Esophagus muscularis mucosa (tissue), 3 donors: ENCODE results near the gene XK.

Source experiments
- POLR2A ChIP-seq: fragments of 450-650 bp; IDR thresholded peaks from one replicate; pipeline ENCODE4 v1.6.1; 2017; ENCODE audit warnings: antibody characterized with exemption, moderate library complexity, mild to moderate bottlenecking, low read depth
- POLR2AphosphoS5 ChIP-seq, 2 donors: sonication (generic); formaldehyde crosslinking; IDR thresholded peaks; one replicate each; pipeline ENCODE4 v1.6.1; 2017; ENCODE audit warnings: antibody characterized with exemption in 2 of 2
- TF ChIP-seq, protein P1 (sequence below), 3 experiments: fragments of 200-600 bp in 2 of 3; fragments of 450-650 bp in 1 of 3; sonication (generic) in 2 of 3; IDR thresholded peaks; one replicate each; pipeline ENCODE4 v1.5.1; 2017 to 2019; ENCODE audit warnings: antibody characterized with exemption in 3 of 3, mild to moderate bottlenecking in 2 of 3, moderate library complexity in 1 of 3

DNA sequence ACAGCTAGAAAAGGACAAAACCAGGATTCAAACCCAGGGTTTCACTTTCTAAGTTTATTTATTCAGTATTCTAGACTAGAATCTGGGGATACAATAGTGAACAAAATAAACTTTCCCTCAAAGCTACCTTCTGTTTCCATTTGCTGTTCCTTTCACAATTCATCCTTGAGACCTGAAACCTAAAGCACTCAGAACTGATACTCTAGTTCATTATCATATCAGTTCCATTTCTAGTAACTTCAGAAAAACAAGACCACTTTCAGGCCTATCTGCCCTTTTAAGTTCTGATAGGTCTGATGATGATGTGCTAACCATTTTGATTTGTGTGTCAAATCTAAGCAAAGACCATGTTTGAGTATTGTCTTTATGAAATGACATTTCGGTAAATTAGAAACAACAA, 7.8 kb upstream of the XK start:
- TF ChIP-seq POLR2AphosphoS5 (IDR thresholded peaks at IDR 0.05) (no peak), POLR2A (no peak)
- TF ChIP-seq, protein P1, sequence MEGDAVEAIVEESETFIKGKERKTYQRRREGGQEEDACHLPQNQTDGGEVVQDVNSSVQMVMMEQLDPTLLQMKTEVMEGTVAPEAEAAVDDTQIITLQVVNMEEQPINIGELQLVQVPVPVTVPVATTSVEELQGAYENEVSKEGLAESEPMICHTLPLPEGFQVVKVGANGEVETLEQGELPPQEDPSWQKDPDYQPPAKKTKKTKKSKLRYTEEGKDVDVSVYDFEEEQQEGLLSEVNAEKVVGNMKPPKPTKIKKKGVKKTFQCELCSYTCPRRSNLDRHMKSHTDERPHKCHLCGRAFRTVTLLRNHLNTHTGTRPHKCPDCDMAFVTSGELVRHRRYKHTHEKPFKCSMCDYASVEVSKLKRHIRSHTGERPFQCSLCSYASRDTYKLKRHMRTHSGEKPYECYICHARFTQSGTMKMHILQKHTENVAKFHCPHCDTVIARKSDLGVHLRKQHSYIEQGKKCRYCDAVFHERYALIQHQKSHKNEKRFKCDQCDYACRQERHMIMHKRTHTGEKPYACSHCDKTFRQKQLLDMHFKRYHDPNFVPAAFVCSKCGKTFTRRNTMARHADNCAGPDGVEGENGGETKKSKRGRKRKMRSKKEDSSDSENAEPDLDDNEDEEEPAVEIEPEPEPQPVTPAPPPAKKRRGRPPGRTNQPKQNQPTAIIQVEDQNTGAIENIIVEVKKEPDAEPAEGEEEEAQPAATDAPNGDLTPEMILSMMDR (IDR thresholded peaks at IDR 0.05): no peak
